Measurements from ENCODE around the gene MAG.
"Not testable (repeated sequence)": the region's sequence is repeated elsewhere in the genome, so short reads cannot be mapped to it uniquely, and the experiment has no call there.

MAG gene

GRCh38 chr19:35355791-35356460 is 64.0 kb downstream of the MAG start:
- no peak overlapping the region for H3K14ac ChIP-seq (ENCODE audit: low read length in 2 of 2)

GRCh38 chr19:35357867-35358573 is 66.1 kb downstream of the MAG start, which contains the start of gene FFAR3:
Gene FFAR3 (plus strand): TSS chr19:35358460. CDS start chr19:35358891, 431 bp downstream.
- Histone ChIP-seq H4K8ac (ENCODE audit: low read length) (no peak within 1 kb of the TSS), H3K27ac (ENCODE audit: low read length, poor library complexity, severe bottlenecking) (no peak within 1 kb of the TSS), H3K9me3 (ENCODE audit: control insufficient read depth, low read length) (no peaks in the 10 kb centered on the region), H3K23ac (ENCODE audit: low read length in 2 of 2) (no peak within 1 kb of the TSS), H3K36me3 (ENCODE audit: control insufficient read depth in 1 of 2, insufficient read depth in 2 of 2, low read depth in 1 of 2, low read length in 2 of 2) (no peaks in the 10 kb centered on the region), H2BK12ac (ENCODE audit: low read length in 2 of 2) (no peak within 1 kb of the TSS), H3K4me1 (ENCODE audit: control insufficient read depth, insufficient read depth, low read depth, low read length) (no peaks in the 10 kb centered on the region), H3K4me3 (ENCODE audit: insufficient read depth in 1 of 2, low read depth in 1 of 2, low read length in 2 of 2) (no peak within 1 kb of the TSS), H3K14ac (ENCODE audit: low read length in 2 of 2) (no peak within 1 kb of the TSS), H4K91ac (ENCODE audit: low read length) (no peak within 1 kb of the TSS), H3K79me1 (replicated peaks; ENCODE audit: low read length, poor library complexity, severe bottlenecking) (no peaks in the 10 kb centered on the region), H2BK120ac (ENCODE audit: low read depth, low read length) (no peak within 1 kb of the TSS), H2BK15ac (ENCODE audit: low read depth, poor library complexity, severe bottlenecking) (no peak within 1 kb of the TSS), H2AK5ac (ENCODE audit: low read length, severe bottlenecking) (no peak within 1 kb of the TSS), H3K4ac (ENCODE audit: low read depth in 1 of 2, low read length in 2 of 2) (no peak within 1 kb of the TSS), H3K9ac (ENCODE audit: low read length) (no peak within 1 kb of the TSS), H3K4me2 (ENCODE audit: low read length, poor library complexity, severe bottlenecking) (no peak within 1 kb of the TSS), H2BK5ac (ENCODE audit: low read depth, low read length, poor library complexity, severe bottlenecking) (no peak within 1 kb of the TSS), H3K18ac (ENCODE audit: low read depth in 1 of 2, low read length in 2 of 2) (no peak within 1 kb of the TSS), H3K27me3 (ENCODE audit: control insufficient read depth in 1 of 2, insufficient read depth in 1 of 2, low read length in 2 of 2) (peaks cover 9 to 39% of the 10 kb centered on the region in 2 experiments), H2AFZ (ENCODE audit: low read depth, low read length) (no peak within 1 kb of the TSS)
- peak; percentile 15 for DNase-seq
- 72% methylated on average over 11 of the region's 18 CpGs for WGBS

More at GRCh38 chr19:35355791-35356460, 64.0 kb downstream of the MAG start:
- Histone ChIP-seq H3K23ac (ENCODE audit: low read length in 2 of 2) (no peak overlapping the region), H3K9ac (ENCODE audit: low read length) (no peak overlapping the region), H2AK5ac (ENCODE audit: low read length, severe bottlenecking) (no peak overlapping the region), H2BK12ac (ENCODE audit: low read length in 2 of 2) (no peak overlapping the region), H2BK15ac (ENCODE audit: low read depth, poor library complexity, severe bottlenecking) (no peak overlapping the region), H3K4ac (ENCODE audit: low read depth in 1 of 2, low read length in 2 of 2) (no peak overlapping the region), H3K4me3 (ENCODE audit: insufficient read depth in 1 of 2, low read depth in 1 of 2, low read length in 2 of 2) (no peak overlapping the region), H3K4me1 (ENCODE audit: control insufficient read depth, insufficient read depth, low read depth, low read length) (no peaks in the 10 kb centered on the region), H3K9me3 (ENCODE audit: control insufficient read depth, low read length) (no peaks in the 10 kb centered on the region), H2BK5ac (ENCODE audit: low read depth, low read length, poor library complexity, severe bottlenecking) (no peak overlapping the region), H4K91ac (ENCODE audit: low read length) (no peak overlapping the region), H4K8ac (ENCODE audit: low read length) (no peak overlapping the region), H3K27me3 (ENCODE audit: control insufficient read depth in 1 of 2, insufficient read depth in 1 of 2, low read length in 2 of 2) (peaks cover 9 to 18% of the 10 kb centered on the region in 2 experiments), H3K27ac (ENCODE audit: low read length, poor library complexity, severe bottlenecking) (no peak overlapping the region), H2AFZ (ENCODE audit: low read depth, low read length) (no peak overlapping the region), H2BK120ac (ENCODE audit: low read depth, low read length) (peak overlapping the region; percentile 49), H3K18ac (ENCODE audit: low read depth in 1 of 2, low read length in 2 of 2) (no peak overlapping the region), H3K4me2 (ENCODE audit: low read length, poor library complexity, severe bottlenecking) (no peak overlapping the region), H3K36me3 (ENCODE audit: control insufficient read depth in 1 of 2, insufficient read depth in 2 of 2, low read depth in 1 of 2, low read length in 2 of 2) (no peaks in the 10 kb centered on the region), H3K79me1 (replicated peaks; ENCODE audit: low read length, poor library complexity, severe bottlenecking) (no peaks in the 10 kb centered on the region)
- DNase-seq: peak; percentile 12
- 54% methylated on average over 6 of the region's 6 CpGs for WGBS

GRCh38 chr19:35358834-35359233 is 66.9 kb downstream of the MAG start:
- H2AFZ ChIP-seq (ENCODE audit: low read depth, low read length); H2BK5ac ChIP-seq (ENCODE audit: low read depth, low read length, poor library complexity, severe bottlenecking); H3K14ac ChIP-seq (ENCODE audit: low read length in 2 of 2); H3K9me3 ChIP-seq (ENCODE audit: control insufficient read depth, low read length); H3K18ac ChIP-seq (ENCODE audit: low read depth in 1 of 2, low read length in 2 of 2); H3K23ac ChIP-seq (ENCODE audit: low read length in 2 of 2); H3K79me1 ChIP-seq (replicated peaks; ENCODE audit: low read length, poor library complexity, severe bottlenecking); H3K9ac ChIP-seq (ENCODE audit: low read length); H2BK120ac ChIP-seq (ENCODE audit: low read depth, low read length); H3K4ac ChIP-seq (ENCODE audit: low read depth in 1 of 2, low read length in 2 of 2); H3K4me3 ChIP-seq (ENCODE audit: insufficient read depth in 1 of 2, low read depth in 1 of 2, low read length in 2 of 2); H2BK12ac ChIP-seq (ENCODE audit: low read length in 2 of 2); H3K4me2 ChIP-seq (ENCODE audit: low read length, poor library complexity, severe bottlenecking); DNase-seq; H4K91ac ChIP-seq (ENCODE audit: low read length); H3K27ac ChIP-seq (ENCODE audit: low read length, poor library complexity, severe bottlenecking); H2BK15ac ChIP-seq (ENCODE audit: low read depth, poor library complexity, severe bottlenecking); H4K8ac ChIP-seq (ENCODE audit: low read length); H3K36me3 ChIP-seq (ENCODE audit: control insufficient read depth in 1 of 2, insufficient read depth in 2 of 2, low read depth in 1 of 2, low read length in 2 of 2); H3K4me1 ChIP-seq (ENCODE audit: control insufficient read depth, insufficient read depth, low read depth, low read length); H2AK5ac ChIP-seq (ENCODE audit: low read length, severe bottlenecking): not testable (repeated sequence)
- peaks cover 9 to 39% of the 10 kb centered on the region in 2 experiments for H3K27me3 ChIP-seq (ENCODE audit: control insufficient read depth in 1 of 2, insufficient read depth in 1 of 2, low read length in 2 of 2)
- WGBS: no CpG with 5 or more reads among the region's 16 CpGs

- H3K4me3 ChIP-seq (ENCODE audit: insufficient read depth in 1 of 2, low read depth in 1 of 2, low read length in 2 of 2); H2BK5ac ChIP-seq (ENCODE audit: low read depth, low read length, poor library complexity, severe bottlenecking); H3K36me3 ChIP-seq (ENCODE audit: control insufficient read depth in 1 of 2, insufficient read depth in 2 of 2, low read depth in 1 of 2, low read length in 2 of 2); H3K9ac ChIP-seq (ENCODE audit: low read length); H2BK12ac ChIP-seq (ENCODE audit: low read length in 2 of 2); H3K23ac ChIP-seq (ENCODE audit: low read length in 2 of 2); H3K9me3 ChIP-seq (ENCODE audit: control insufficient read depth, low read length); H3K14ac ChIP-seq (ENCODE audit: low read length in 2 of 2); H3K4ac ChIP-seq (ENCODE audit: low read depth in 1 of 2, low read length in 2 of 2); H2AK5ac ChIP-seq (ENCODE audit: low read length, severe bottlenecking); H2AFZ ChIP-seq (ENCODE audit: low read depth, low read length); DNase-seq; H2BK15ac ChIP-seq (ENCODE audit: low read depth, poor library complexity, severe bottlenecking); H3K27ac ChIP-seq (ENCODE audit: low read length, poor library complexity, severe bottlenecking); H3K79me1 ChIP-seq (replicated peaks; ENCODE audit: low read length, poor library complexity, severe bottlenecking); H3K18ac ChIP-seq (ENCODE audit: low read depth in 1 of 2, low read length in 2 of 2); H4K8ac ChIP-seq (ENCODE audit: low read length); H3K4me1 ChIP-seq (ENCODE audit: control insufficient read depth, insufficient read depth, low read depth, low read length); H4K91ac ChIP-seq (ENCODE audit: low read length); H2BK120ac ChIP-seq (ENCODE audit: low read depth, low read length); H3K4me2 ChIP-seq (ENCODE audit: low read length, poor library complexity, severe bottlenecking): not testable (repeated sequence)
- peaks cover 9 to 42% of the 10 kb centered on the region in 2 experiments for H3K27me3 ChIP-seq (ENCODE audit: control insufficient read depth in 1 of 2, insufficient read depth in 1 of 2, low read length in 2 of 2)
- WGBS: 96% methylated on average over 5 of the region's 21 CpGs
Measured at GRCh38 chr19:35359395-35359794, 67.4 kb downstream of the MAG start.

Data from mesenchymal stem cell (in vitro differentiated cells and primary cell).